Breast epithelium (tissue), 3 donors: ENCODE measurements around the gene LRCOL1.

Experiments
- POLR2A ChIP-seq: fragments of 450-650 bp; IDR thresholded peaks from one replicate; pipeline ENCODE4 v1.6.1; 2016; ENCODE audit warnings: antibody characterized with exemption, mild to moderate bottlenecking, moderate library complexity
- POLR2AphosphoS5 ChIP-seq, 3 donors: sonication (generic); formaldehyde crosslinking; IDR thresholded peaks; one replicate each; pipeline ENCODE4 v1.6.1; 2017; ENCODE audit warnings: antibody characterized with exemption in 3 of 3
- TF ChIP-seq, protein P1 (sequence below), 3 donors: fragments of 450-650 bp; IDR thresholded peaks; one replicate each; pipeline ENCODE4 v1.5.1; 2016 to 2017; ENCODE audit warnings: antibody characterized with exemption in 3 of 3, mild to moderate bottlenecking in 3 of 3, moderate library complexity in 3 of 3

DNA sequence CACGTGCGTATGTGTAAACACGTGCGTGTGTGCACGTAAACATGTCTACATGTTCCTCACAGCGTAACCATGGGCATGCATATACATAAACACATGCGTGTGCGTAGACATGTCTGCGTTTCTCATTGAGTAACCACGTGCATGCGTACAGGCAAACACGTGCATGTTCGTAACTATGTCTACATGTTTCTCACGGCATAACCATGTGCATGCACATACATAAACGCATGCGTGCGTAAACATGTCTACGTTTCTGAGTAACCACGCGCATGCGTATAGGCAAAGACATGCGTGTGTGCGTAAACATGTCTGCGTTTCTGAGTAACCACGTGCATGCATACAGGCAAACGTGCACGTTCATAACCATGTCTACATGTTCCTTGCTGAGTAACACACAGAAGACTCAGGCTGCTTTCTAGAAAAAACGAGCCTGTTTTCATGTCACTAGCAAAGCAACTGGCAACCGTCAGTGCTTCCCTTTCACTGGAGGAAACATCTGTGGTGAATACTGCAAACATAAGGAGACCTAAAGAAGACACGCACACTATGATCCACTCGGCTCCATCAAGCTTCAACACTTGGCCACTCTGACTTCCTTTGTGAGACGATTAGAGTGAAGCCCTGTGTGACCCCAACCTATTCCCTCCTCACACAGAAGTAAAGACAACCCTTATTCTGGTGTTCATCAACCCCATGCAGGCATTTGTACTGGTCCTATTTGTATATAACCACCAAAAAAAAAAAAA is 47.9 kb upstream of the LRCOL1 start:
- TF ChIP-seq POLR2A (no peak), POLR2AphosphoS5 (IDR thresholded peaks at IDR 0.05) (no peak)
- TF ChIP-seq, protein P1, sequence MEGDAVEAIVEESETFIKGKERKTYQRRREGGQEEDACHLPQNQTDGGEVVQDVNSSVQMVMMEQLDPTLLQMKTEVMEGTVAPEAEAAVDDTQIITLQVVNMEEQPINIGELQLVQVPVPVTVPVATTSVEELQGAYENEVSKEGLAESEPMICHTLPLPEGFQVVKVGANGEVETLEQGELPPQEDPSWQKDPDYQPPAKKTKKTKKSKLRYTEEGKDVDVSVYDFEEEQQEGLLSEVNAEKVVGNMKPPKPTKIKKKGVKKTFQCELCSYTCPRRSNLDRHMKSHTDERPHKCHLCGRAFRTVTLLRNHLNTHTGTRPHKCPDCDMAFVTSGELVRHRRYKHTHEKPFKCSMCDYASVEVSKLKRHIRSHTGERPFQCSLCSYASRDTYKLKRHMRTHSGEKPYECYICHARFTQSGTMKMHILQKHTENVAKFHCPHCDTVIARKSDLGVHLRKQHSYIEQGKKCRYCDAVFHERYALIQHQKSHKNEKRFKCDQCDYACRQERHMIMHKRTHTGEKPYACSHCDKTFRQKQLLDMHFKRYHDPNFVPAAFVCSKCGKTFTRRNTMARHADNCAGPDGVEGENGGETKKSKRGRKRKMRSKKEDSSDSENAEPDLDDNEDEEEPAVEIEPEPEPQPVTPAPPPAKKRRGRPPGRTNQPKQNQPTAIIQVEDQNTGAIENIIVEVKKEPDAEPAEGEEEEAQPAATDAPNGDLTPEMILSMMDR (IDR thresholded peaks at IDR 0.05) = no peak
